ENCODE data around the gene NXF1. TPM values are rescaled to one million over a fixed set of nuclear protein-coding genes. Genes with fewer than 3 reads are reported as not detected.
A peak's percentile ranks its signal among the peaks of the same experiment; 100 is the strongest.

The NXF1 gene
- total RNA-seq, 1 donor from 2014 or later: 86.6 TPM

DNA sequence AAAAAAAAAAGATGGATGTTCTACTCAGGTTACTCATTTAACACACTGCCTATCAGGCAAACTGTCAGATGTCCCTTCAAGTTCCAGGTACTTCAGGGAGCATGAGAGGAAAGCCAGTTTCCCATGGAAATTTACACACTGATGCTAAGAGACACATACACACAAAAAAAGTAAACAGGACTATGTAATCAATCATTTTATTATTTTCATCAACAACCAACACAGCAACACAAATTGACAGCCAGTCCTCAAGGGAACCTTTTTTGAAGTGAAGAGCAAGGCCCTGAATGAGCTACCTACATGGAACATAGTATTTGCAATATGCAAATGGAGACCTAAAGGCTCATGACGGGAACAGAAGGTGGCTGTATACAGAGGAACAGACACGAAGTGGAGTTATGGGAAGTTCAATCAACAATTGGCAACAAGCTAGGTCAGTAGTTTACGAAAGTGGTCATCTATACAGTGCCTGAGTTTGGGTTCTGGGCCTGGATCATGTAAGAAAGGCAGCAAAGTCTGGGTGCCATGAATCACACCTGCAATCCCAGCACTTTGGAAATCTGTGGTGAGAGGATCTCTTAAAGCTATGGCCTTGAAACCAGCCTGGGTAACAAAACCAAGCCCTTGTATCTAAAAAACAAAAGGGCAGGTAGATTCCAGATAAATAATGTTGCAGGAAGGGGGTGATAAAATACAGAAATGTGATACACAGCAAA lies 46.7 kb upstream of the NXF1 start:
- H3K36me3 Mint-ChIP-seq (ENCODE audit: low read depth): peaks cover 46% of the 10 kb centered on the region

DNA sequence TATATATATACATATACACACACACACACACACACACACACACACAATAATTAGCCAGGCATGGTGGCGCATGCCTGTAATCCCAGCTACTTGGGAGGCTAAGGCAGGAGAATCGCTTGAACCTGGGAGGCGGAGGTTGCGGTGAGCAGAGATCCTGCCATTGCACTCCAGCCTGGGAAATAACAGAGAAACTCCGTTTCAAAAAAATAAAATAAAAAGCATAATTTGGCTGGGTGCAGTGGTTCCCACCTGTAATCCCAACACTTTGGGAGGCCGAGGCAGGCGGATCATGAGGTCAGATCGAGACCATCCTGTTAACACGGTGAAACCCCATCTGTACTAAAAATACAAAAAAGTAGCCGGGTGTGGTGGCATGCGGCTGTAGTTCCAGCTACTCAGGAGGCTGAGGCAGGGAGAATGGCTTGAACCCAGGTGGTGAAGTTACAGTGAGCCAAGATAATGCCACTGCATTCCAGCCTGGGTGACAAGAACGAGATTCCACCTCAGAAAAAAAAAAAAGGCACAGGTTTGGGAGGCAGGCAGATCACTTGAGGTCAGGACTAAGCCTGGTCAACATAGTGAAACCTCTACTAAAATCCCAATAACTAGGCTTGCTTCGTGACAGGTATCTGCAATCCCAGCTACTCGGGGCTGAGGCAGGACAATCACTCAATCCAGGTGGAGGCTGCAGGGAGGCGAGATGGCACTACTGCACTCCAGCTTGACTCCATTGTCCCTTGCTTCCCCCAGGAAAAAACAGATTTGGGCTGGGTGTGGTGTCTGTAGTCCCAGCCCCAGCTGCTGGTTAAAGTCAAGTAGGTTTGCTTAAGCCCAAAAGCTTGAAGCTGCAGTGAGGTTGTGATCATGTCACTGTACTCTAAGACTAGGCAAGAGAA lies 45.9 kb upstream of the NXF1 start:
- peak overlapping the region; percentile 54 for H3K27ac Mint-ChIP-seq (ENCODE audit: unreplicated experiment)
- peaks cover 49% of the 10 kb centered on the region for H3K27me3 Mint-ChIP-seq (ENCODE audit: low read depth)
- DNase-seq (ENCODE audit: low read depth, low spot score): no peak
- TF ChIP-seq, protein P1, sequence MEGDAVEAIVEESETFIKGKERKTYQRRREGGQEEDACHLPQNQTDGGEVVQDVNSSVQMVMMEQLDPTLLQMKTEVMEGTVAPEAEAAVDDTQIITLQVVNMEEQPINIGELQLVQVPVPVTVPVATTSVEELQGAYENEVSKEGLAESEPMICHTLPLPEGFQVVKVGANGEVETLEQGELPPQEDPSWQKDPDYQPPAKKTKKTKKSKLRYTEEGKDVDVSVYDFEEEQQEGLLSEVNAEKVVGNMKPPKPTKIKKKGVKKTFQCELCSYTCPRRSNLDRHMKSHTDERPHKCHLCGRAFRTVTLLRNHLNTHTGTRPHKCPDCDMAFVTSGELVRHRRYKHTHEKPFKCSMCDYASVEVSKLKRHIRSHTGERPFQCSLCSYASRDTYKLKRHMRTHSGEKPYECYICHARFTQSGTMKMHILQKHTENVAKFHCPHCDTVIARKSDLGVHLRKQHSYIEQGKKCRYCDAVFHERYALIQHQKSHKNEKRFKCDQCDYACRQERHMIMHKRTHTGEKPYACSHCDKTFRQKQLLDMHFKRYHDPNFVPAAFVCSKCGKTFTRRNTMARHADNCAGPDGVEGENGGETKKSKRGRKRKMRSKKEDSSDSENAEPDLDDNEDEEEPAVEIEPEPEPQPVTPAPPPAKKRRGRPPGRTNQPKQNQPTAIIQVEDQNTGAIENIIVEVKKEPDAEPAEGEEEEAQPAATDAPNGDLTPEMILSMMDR (conservative IDR thresholded peaks at IDR 0.05): no peak
- peaks cover 43% of the 10 kb centered on the region for H3K36me3 Mint-ChIP-seq (ENCODE audit: low read depth)
- peaks cover 46% of the 10 kb centered on the region for H3K4me1 Mint-ChIP-seq
- peak overlapping the region; percentile 98 for H3K4me3 Mint-ChIP-seq
- peaks cover 3% of the 10 kb centered on the region for H3K9me3 Mint-ChIP-seq

More for the DNA sequence above, 46.7 kb upstream of the NXF1 start:
- Mint-ChIP-seq H3K27ac (ENCODE audit: unreplicated experiment) (peak overlapping the region; percentile 20), H3K9me3 (peaks cover 3% of the 10 kb centered on the region), H3K4me3 (peak overlapping the region; percentile 98), H3K4me1 (peaks cover 50% of the 10 kb centered on the region), H3K27me3 (ENCODE audit: low read depth) (peaks cover 48% of the 10 kb centered on the region)
- no peak for DNase-seq (ENCODE audit: low read depth, low spot score)
- TF ChIP-seq, protein P1 (conservative IDR thresholded peaks at IDR 0.05): no peak

DNA sequence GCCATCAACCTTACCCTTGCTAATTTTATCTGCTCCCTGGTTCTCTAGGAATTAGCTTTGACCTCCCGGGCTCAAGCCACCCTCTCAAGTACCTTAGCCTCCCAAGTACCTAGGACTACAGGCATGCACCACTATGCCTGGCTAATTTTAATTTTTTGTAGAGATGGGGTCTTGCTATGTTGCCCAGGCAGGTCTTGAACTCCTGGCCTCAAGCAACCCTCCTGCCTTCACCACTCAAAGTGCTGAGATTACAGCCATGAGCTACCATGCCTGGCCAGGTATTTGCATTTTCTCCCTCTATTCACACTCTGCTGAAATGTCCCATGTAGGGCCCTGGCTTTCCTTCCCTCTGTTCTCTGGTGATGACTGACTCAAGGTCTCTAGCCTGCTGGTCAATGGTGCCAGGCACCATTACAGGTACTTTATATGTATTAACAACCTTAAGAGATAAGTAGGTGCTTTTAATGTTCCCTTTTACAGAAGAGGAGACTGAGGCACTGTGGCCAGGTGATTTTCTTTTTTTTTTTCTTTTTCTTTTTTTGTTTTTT lies 42.6 kb upstream of the NXF1 start:
- peaks cover 21% of the 10 kb centered on the region for H3K4me1 Mint-ChIP-seq
- peaks cover 11% of the 10 kb centered on the region for H3K36me3 Mint-ChIP-seq (ENCODE audit: low read depth)
- TF ChIP-seq, protein P1 (conservative IDR thresholded peaks at IDR 0.05): no peak
- no peak for DNase-seq (ENCODE audit: low read depth, low spot score)
- peak overlapping the region; percentile 66 for H3K4me3 Mint-ChIP-seq
- no peak overlapping the region for H3K27ac Mint-ChIP-seq (ENCODE audit: unreplicated experiment)
- peaks cover 3% of the 10 kb centered on the region for H3K9me3 Mint-ChIP-seq
- peaks cover 29% of the 10 kb centered on the region for H3K27me3 Mint-ChIP-seq (ENCODE audit: low read depth)

DNA sequence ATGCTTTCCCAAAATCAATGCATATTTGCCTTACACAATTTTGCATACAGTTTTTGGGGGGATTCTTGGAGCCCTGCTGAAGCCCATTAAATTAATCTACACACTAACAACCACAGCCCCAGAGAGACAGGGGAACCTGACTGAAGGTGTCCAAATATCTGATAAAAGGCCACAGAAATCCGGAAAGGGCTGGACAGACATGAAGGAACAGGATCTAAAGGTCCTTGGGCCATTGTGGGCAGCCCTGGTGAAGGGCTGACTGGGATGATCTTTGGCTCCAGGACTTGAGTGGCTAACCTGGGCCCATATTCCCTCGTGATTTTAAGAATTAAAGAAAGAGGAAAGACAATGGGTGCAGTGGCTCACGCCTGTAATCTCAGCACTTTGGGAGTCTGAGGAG lies 40.9 kb upstream of the NXF1 start:
- Mint-ChIP-seq H3K36me3 (ENCODE audit: low read depth) (no peaks in the 10 kb centered on the region), H3K4me1 (peaks cover 10% of the 10 kb centered on the region), H3K27me3 (ENCODE audit: low read depth) (peaks cover 20% of the 10 kb centered on the region), H3K4me3 (peak overlapping the region; percentile 8), H3K27ac (ENCODE audit: unreplicated experiment) (no peak overlapping the region), H3K9me3 (peaks cover 3% of the 10 kb centered on the region)
- no peak for DNase-seq (ENCODE audit: low read depth, low spot score)
- TF ChIP-seq, protein P1 (conservative IDR thresholded peaks at IDR 0.05): no peak

DNA sequence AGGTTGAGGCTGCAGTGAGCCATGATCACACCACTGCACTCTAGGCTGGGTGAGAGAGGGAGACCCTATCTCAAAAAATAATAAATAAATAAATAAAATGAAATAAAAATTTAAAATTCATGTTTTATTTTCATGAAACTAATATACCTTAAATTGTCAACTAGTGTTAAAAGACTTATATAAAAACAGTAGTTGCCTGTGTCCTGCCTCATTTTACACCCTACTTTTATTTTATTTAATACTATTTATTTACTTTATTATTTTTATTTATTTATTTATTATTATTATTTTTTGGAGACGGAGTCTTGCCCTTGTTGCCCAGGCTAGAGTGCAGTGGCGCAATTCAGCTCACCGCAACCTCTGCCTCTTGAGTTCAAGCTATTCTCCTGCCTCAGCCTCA lies 38.9 kb upstream of the NXF1 start:
- Mint-ChIP-seq H3K9me3 (peaks cover 3% of the 10 kb centered on the region), H3K27ac (ENCODE audit: unreplicated experiment) (no peak overlapping the region), H3K27me3 (ENCODE audit: low read depth) (peaks cover 16% of the 10 kb centered on the region), H3K36me3 (ENCODE audit: low read depth) (no peaks in the 10 kb centered on the region), H3K4me3 (no peak overlapping the region), H3K4me1 (peaks cover 21% of the 10 kb centered on the region)
- no peak for DNase-seq (ENCODE audit: low read depth, low spot score)
- TF ChIP-seq, protein P1 (conservative IDR thresholded peaks at IDR 0.05): no peak

All from neural crest cell (in vitro differentiated cells).